Measurements from ENCODE around the gene ELAVL1.

ELAVL1 gene

GRCh38 chr19:7912697-7913564 lies 92.5 kb downstream of the ELAVL1 start:
- DNase-seq (ENCODE audit: low read depth in 2 of 2): no peak

GRCh38 chr19:7912144-7912696 lies 93.2 kb downstream of the ELAVL1 start:
- no peak for DNase-seq (ENCODE audit: low read depth in 2 of 2)

GRCh38 chr19:7911508-7912143 lies 93.8 kb downstream of the ELAVL1 start:
- DNase-seq (ENCODE audit: low read depth in 2 of 2): no peak

- DNase-seq (ENCODE audit: low read depth in 2 of 2): no peak
These were observed 94.9 kb downstream of the ELAVL1 start for GRCh38 chr19:7910321-7911161.

- DNase-seq (ENCODE audit: low read depth in 2 of 2): no peak
These were observed 95.9 kb downstream of the ELAVL1 start for GRCh38 chr19:7909471-7910067.

- no peak for DNase-seq (ENCODE audit: low read depth in 2 of 2)
These were observed 96.5 kb downstream of the ELAVL1 start for GRCh38 chr19:7908742-7909461.

Measured in fibroblast of skin of left biceps (primary cell).